ENCODE measurements around the gene TMEM51.
A peak's percentile ranks its signal among the peaks of the same experiment; 100 is the strongest.
"Not testable (repeated sequence)": the region's sequence is repeated elsewhere in the genome, so short reads cannot be mapped to it uniquely, and the experiment has no call there.

Gene TMEM51

GRCh38 chr1:15168479-15168878 lies 14.9 kb downstream of the TMEM51 start:
- no peak overlapping the region for H3K4me3 ChIP-seq (ENCODE audit: low read length)
- peak; percentile 26 for TF ChIP-seq CTCF (conservative IDR thresholded peaks at IDR 0.05; ENCODE audit: low read length)
- peak; percentile 83 for DNase-seq (ENCODE audit: low read depth)

GRCh38 chr1:15170071-15170470 lies 16.5 kb downstream of the TMEM51 start:
- no peak for DNase-seq (ENCODE audit: low read depth)
- no peak for TF ChIP-seq CTCF (conservative IDR thresholded peaks at IDR 0.05; ENCODE audit: low read length)
- H3K4me3 ChIP-seq (ENCODE audit: low read length): no peak overlapping the region

GRCh38 chr1:15171271-15171908 lies 17.8 kb downstream of the TMEM51 start:
- TF ChIP-seq CTCF (conservative IDR thresholded peaks at IDR 0.05; ENCODE audit: low read length): no peak
- no peak overlapping the region for H3K4me3 ChIP-seq (ENCODE audit: low read length)
- no peak for DNase-seq (ENCODE audit: low read depth)

- DNase-seq (ENCODE audit: low read depth): peak; percentile 12
- no peak overlapping the region for H3K4me3 ChIP-seq (ENCODE audit: low read length)
- TF ChIP-seq CTCF (conservative IDR thresholded peaks at IDR 0.05; ENCODE audit: low read length): no peak
Observed at GRCh38 chr1:15172405-15173259, 19.1 kb downstream of the TMEM51 start.

GRCh38 chr1:15173863-15174614 lies 20.5 kb downstream of the TMEM51 start:
- no peak for DNase-seq (ENCODE audit: low read depth)
- H3K4me3 ChIP-seq (ENCODE audit: low read length): no peak overlapping the region

GRCh38 chr1:15174615-15174983 lies 21.1 kb downstream of the TMEM51 start:
- no peak for TF ChIP-seq CTCF (conservative IDR thresholded peaks at IDR 0.05; ENCODE audit: low read length)
- H3K4me3 ChIP-seq (ENCODE audit: low read length): no peak overlapping the region
- DNase-seq (ENCODE audit: low read depth): no peak

More at GRCh38 chr1:15173863-15174614, 20.5 kb downstream of the TMEM51 start:
- no peak for TF ChIP-seq CTCF (conservative IDR thresholded peaks at IDR 0.05; ENCODE audit: low read length)

GRCh38 chr1:15175324-15176094 lies 22.0 kb downstream of the TMEM51 start:
- not testable (repeated sequence) for DNase-seq (ENCODE audit: low read depth)

More at GRCh38 chr1:15175324-15176094, 22.0 kb downstream of the TMEM51 start:
- not testable (repeated sequence) for H3K4me3 ChIP-seq (ENCODE audit: low read length)
